Measurements from ENCODE around the gene TSR3.

TSR3 gene

DNA sequence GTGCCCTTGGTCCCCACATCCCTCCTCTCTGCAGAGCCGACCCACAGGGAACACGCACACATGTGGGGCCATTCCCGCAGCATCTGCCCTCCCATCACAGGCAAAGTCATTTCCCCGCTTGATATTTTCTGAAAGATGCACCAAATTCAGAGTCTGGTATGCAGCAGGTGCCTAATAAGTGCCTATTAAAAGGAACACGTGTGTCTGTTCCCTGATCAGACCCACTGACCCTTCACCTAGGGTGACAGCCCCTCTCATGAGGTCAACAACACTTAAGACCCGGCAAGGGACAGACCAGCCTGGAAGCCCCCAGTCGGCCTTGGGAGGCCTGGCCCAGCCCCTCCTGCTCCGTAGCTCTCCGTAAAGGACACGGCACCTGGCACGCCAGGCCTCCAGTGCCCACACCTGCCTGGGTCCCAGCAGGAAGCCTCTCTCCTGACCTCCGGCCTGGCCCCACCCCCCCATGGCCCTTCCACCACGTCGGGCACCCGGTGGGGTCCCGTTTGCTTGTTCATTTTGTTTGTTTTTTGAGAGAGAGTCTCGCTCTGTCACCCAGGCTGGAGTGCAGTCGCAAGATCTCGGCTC is 42.8 kb upstream of the TSR3 start:
- no peak for TF ChIP-seq HDGF (IDR thresholded peaks at IDR 0.05; ENCODE audit: borderline replicate concordance)
- no peak for TF ChIP-seq SUZ12 (IDR thresholded peaks at IDR 0.05)
- TF ChIP-seq ZNF384 (IDR thresholded peaks at IDR 0.05) = no peak
- TF ChIP-seq CTBP1 (IDR thresholded peaks at IDR 0.05; ENCODE audit: borderline replicate concordance) = no peak
- no peak for TF ChIP-seq TARDBP (IDR thresholded peaks at IDR 0.05)
- no peak for TF ChIP-seq NFRKB (IDR thresholded peaks at IDR 0.05)
- TF ChIP-seq ELF4 (IDR thresholded peaks at IDR 0.05) = no peak
- no peak for TF ChIP-seq FOXA1 (IDR thresholded peaks at IDR 0.05)
- no peak for TF ChIP-seq FOXM1 (IDR thresholded peaks at IDR 0.05; ENCODE audit: borderline replicate concordance)
- no peak for TF ChIP-seq L3MBTL2 (conservative IDR thresholded peaks at IDR 0.05)
- TF ChIP-seq SP1 (IDR thresholded peaks at IDR 0.05) = no peak
- TF ChIP-seq ARNT (IDR thresholded peaks at IDR 0.05) = no peak
- TF ChIP-seq, protein P1, sequence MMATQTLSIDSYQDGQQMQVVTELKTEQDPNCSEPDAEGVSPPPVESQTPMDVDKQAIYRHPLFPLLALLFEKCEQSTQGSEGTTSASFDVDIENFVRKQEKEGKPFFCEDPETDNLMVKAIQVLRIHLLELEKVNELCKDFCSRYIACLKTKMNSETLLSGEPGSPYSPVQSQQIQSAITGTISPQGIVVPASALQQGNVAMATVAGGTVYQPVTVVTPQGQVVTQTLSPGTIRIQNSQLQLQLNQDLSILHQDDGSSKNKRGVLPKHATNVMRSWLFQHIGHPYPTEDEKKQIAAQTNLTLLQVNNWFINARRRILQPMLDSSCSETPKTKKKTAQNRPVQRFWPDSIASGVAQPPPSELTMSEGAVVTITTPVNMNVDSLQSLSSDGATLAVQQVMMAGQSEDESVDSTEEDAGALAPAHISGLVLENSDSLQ (IDR thresholded peaks at IDR 0.05) = no peak
- no peak for TF ChIP-seq BHLHE40 (IDR thresholded peaks at IDR 0.05; ENCODE audit: borderline replicate concordance)
- TF ChIP-seq FOXK2 (IDR thresholded peaks at IDR 0.05) = no peak
- TF ChIP-seq LEF1 (IDR thresholded peaks at IDR 0.05; ENCODE audit: borderline replicate concordance) = no peak
- DNase-seq (ENCODE audit: extremely low spot score) = no peak
- ChIA-PET POLR2A (no interaction called here), CTCF (interaction anchor here (1.2 kb wide), 1 partner anchor 16 kb away, joined by 3 read pairs; no protein-coding TSS in a partner anchor)

DNA sequence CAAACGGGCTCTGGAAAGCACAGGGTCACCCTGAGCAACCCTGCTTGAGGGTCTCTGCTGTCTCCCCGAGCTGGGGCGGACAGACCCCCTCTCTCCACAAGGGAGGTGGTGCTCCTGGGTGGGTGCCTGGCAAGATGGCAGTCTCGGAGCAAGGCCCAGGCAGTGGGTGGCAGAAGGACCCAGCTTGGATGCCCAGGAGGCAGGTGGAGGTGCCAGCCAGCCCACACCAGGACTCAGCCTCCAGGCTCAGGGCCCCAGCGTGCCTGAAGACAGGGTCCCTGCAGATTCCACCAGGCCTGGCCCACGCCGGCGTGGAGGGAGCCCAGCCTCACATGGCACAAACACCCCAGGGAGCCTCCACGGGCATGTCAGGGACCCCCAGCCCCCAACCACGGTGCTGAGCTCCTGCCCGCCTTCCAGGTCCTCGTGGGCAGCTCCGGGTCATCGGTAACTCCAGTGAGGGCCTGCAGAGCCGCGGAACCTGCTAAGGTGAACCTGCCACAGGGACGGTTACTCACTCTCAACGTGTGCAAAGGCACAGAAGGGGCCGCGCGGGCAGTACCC is 42.0 kb upstream of the TSR3 start:
- TF ChIP-seq ARNT (IDR thresholded peaks at IDR 0.05) = no peak
- TF ChIP-seq TARDBP (IDR thresholded peaks at IDR 0.05) = no peak
- TF ChIP-seq ELF4 (IDR thresholded peaks at IDR 0.05) = no peak
- no peak for TF ChIP-seq ZNF384 (IDR thresholded peaks at IDR 0.05)
- TF ChIP-seq BHLHE40 (IDR thresholded peaks at IDR 0.05; ENCODE audit: borderline replicate concordance) = no peak
- TF ChIP-seq FOXA1 (IDR thresholded peaks at IDR 0.05) = no peak
- no peak for TF ChIP-seq SUZ12 (IDR thresholded peaks at IDR 0.05)
- no peak for TF ChIP-seq LEF1 (IDR thresholded peaks at IDR 0.05; ENCODE audit: borderline replicate concordance)
- no peak for TF ChIP-seq NFRKB (IDR thresholded peaks at IDR 0.05)
- TF ChIP-seq, protein P1 (IDR thresholded peaks at IDR 0.05) = no peak
- TF ChIP-seq FOXK2 (IDR thresholded peaks at IDR 0.05) = no peak
- TF ChIP-seq SP1 (IDR thresholded peaks at IDR 0.05) = no peak
- TF ChIP-seq CTBP1 (IDR thresholded peaks at IDR 0.05; ENCODE audit: borderline replicate concordance) = no peak
- no peak for TF ChIP-seq HDGF (IDR thresholded peaks at IDR 0.05; ENCODE audit: borderline replicate concordance)
- no peak for TF ChIP-seq FOXM1 (IDR thresholded peaks at IDR 0.05; ENCODE audit: borderline replicate concordance)
- TF ChIP-seq L3MBTL2 (conservative IDR thresholded peaks at IDR 0.05) = no peak
- DNase-seq (ENCODE audit: extremely low spot score) = no peak
- CTCF ChIA-PET = no interaction called here
- POLR2A ChIA-PET = no interaction called here

DNA sequence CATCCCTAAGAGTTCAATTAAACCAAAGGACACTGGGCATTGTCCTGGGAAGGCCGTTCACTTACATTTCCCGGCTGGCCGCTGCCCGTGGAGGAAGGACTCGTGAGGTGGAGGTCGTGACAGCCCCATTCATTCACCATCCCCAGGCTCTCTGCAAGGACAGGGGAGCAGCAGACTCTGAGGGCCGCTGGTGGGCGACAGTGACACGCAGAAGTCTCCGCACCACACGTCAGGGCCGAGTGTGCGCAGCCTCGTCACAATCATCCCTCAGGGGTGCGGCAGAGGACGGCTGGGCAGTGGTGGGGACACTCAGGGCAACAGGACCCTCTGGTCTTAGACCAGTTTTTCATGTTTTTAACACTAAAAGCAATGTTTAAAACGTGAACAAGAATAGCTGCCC is 41.1 kb upstream of the TSR3 start:
- TF ChIP-seq SUZ12 (IDR thresholded peaks at IDR 0.05) = no peak
- no peak for TF ChIP-seq HDGF (IDR thresholded peaks at IDR 0.05; ENCODE audit: borderline replicate concordance)
- no peak for TF ChIP-seq FOXA1 (IDR thresholded peaks at IDR 0.05)
- TF ChIP-seq ZNF384 (IDR thresholded peaks at IDR 0.05) = no peak
- no peak for TF ChIP-seq ARNT (IDR thresholded peaks at IDR 0.05)
- no peak for TF ChIP-seq LEF1 (IDR thresholded peaks at IDR 0.05; ENCODE audit: borderline replicate concordance)
- TF ChIP-seq BHLHE40 (IDR thresholded peaks at IDR 0.05; ENCODE audit: borderline replicate concordance) = no peak
- TF ChIP-seq FOXK2 (IDR thresholded peaks at IDR 0.05) = no peak
- no peak for TF ChIP-seq NFRKB (IDR thresholded peaks at IDR 0.05)
- TF ChIP-seq TARDBP (IDR thresholded peaks at IDR 0.05) = no peak
- TF ChIP-seq SP1 (IDR thresholded peaks at IDR 0.05) = no peak
- no peak for TF ChIP-seq L3MBTL2 (conservative IDR thresholded peaks at IDR 0.05)
- TF ChIP-seq CTBP1 (IDR thresholded peaks at IDR 0.05; ENCODE audit: borderline replicate concordance) = no peak
- TF ChIP-seq, protein P1 (IDR thresholded peaks at IDR 0.05) = no peak
- TF ChIP-seq FOXM1 (IDR thresholded peaks at IDR 0.05; ENCODE audit: borderline replicate concordance) = no peak
- no peak for TF ChIP-seq ELF4 (IDR thresholded peaks at IDR 0.05)
- no peak for DNase-seq (ENCODE audit: extremely low spot score)
- ChIA-PET CTCF (no interaction called here), POLR2A (no interaction called here)

DNA sequence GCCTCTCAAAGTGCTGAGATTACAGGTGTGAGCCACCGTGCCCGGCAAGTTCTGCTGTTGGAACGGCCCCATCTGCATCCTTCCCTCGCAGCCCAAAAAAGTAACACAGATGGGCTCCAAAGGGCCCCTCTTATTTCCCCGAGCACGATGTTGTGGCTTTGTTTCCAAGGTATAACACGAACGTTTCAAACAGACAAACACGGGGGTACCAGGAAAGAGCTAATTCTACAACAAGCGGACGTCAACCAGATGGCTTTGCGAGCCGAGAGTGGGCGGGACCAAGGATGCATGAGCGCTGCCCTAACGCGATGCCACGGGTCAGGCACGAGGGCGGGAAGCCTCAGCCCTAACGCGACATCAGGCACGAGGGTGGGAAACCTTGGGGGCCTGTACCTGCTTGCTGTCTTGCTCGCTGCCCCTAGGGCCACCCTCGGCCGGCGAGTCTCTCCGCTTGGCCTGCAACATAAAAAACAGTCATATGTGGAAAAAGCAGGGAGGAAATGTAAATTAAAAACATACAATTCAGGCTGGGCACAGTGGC is 38.6 kb upstream of the TSR3 start:
- no peak for DNase-seq (ENCODE audit: extremely low spot score)
- no peak for TF ChIP-seq ARNT (IDR thresholded peaks at IDR 0.05)
- no peak for TF ChIP-seq FOXK2 (IDR thresholded peaks at IDR 0.05)
- TF ChIP-seq SP1 (IDR thresholded peaks at IDR 0.05) = no peak
- no peak for TF ChIP-seq FOXA1 (IDR thresholded peaks at IDR 0.05)
- TF ChIP-seq ZNF384 (IDR thresholded peaks at IDR 0.05) = no peak
- TF ChIP-seq, protein P1 (IDR thresholded peaks at IDR 0.05) = no peak
- no peak for TF ChIP-seq L3MBTL2 (conservative IDR thresholded peaks at IDR 0.05)
- no peak for TF ChIP-seq ELF4 (IDR thresholded peaks at IDR 0.05)
- TF ChIP-seq CTBP1 (IDR thresholded peaks at IDR 0.05; ENCODE audit: borderline replicate concordance) = no peak
- no peak for TF ChIP-seq HDGF (IDR thresholded peaks at IDR 0.05; ENCODE audit: borderline replicate concordance)
- TF ChIP-seq SUZ12 (IDR thresholded peaks at IDR 0.05) = no peak
- TF ChIP-seq FOXM1 (IDR thresholded peaks at IDR 0.05; ENCODE audit: borderline replicate concordance) = no peak
- no peak for TF ChIP-seq NFRKB (IDR thresholded peaks at IDR 0.05)
- no peak for TF ChIP-seq LEF1 (IDR thresholded peaks at IDR 0.05; ENCODE audit: borderline replicate concordance)
- ChIA-PET POLR2A (no interaction called here), CTCF (no interaction called here)

DNA sequence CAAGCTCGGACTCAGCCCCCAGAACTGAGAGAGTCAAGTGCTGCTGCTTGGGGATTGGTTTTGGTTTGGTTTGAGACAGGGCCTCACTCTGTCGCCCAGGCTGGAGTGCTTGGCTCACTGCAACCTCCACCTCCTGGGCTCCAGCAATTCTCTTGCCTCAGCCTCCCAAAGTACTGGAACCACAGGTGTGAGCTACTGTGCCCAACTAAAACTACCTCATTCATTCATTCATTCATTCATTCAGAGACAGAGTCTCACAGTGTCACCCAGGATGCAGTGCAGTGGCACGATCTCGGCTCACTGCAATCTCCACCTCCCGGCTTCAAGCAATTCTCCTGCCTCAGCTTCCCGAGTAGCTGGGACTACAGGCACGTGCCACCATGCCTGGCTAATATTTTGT is 38.1 kb upstream of the TSR3 start:
- no peak for TF ChIP-seq ARNT (IDR thresholded peaks at IDR 0.05)
- no peak for TF ChIP-seq BHLHE40 (IDR thresholded peaks at IDR 0.05; ENCODE audit: borderline replicate concordance)
- no peak for TF ChIP-seq SUZ12 (IDR thresholded peaks at IDR 0.05)
- no peak for TF ChIP-seq FOXA1 (IDR thresholded peaks at IDR 0.05)
- TF ChIP-seq SP1 (IDR thresholded peaks at IDR 0.05) = no peak
- TF ChIP-seq NFRKB (IDR thresholded peaks at IDR 0.05) = no peak
- TF ChIP-seq TARDBP (IDR thresholded peaks at IDR 0.05) = no peak
- TF ChIP-seq HDGF (IDR thresholded peaks at IDR 0.05; ENCODE audit: borderline replicate concordance) = no peak
- TF ChIP-seq LEF1 (IDR thresholded peaks at IDR 0.05; ENCODE audit: borderline replicate concordance) = no peak
- TF ChIP-seq ELF4 (IDR thresholded peaks at IDR 0.05) = no peak
- no peak for TF ChIP-seq L3MBTL2 (conservative IDR thresholded peaks at IDR 0.05)
- TF ChIP-seq CTBP1 (IDR thresholded peaks at IDR 0.05; ENCODE audit: borderline replicate concordance) = no peak
- POLR2A ChIA-PET = no interaction called here
- no peak for DNase-seq (ENCODE audit: extremely low spot score)
- CTCF ChIA-PET = no interaction called here
